Measurements from ENCODE around the gene NANOS3.

The NANOS3 gene

DNA sequence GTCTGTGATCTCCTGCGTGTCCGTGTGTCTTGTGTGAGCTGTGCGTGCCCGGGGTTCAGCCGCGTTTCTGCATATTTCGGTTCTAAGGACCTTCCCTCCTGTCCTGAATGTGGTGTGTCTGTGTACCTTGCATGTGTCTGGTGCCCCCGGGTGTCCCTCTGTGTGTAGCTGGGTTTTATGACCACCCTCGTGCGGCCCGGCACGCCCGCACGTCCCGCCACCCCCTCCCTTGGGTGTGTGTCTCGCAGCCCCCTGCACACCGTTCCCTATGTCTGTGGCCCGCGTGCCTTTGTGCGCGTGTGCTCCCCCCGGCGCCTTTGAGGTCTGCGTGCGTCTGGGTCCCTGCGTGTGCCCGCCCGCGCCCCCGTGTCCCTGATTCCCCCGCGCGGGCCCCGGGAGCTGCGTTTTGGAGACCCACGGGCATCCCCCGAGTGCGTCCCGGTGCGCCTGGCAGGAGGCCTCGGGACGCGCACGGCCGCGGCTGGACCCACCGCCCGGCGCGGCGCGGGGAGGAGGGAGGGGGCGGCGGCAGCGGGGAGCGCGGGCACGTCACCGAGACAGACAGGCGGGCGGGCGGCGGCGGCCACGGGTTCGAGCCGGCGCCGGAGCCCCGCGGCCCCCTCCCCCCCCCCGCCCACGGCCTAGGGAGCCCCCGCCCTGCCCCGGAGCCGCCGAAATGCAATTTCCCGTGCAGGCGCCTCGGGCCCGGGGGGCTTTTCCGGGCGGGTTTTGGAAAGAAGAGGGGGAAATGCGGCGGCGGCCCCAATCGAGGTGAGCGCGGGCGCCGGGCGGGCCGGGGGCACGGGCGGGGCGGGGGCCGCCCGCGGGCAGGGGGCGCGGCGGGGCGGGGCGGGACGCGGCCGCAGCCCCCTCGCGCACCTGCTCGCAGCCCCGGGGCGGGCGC is 12.0 kb upstream of the NANOS3 start:
- DNase-seq, result no peak

DNA sequence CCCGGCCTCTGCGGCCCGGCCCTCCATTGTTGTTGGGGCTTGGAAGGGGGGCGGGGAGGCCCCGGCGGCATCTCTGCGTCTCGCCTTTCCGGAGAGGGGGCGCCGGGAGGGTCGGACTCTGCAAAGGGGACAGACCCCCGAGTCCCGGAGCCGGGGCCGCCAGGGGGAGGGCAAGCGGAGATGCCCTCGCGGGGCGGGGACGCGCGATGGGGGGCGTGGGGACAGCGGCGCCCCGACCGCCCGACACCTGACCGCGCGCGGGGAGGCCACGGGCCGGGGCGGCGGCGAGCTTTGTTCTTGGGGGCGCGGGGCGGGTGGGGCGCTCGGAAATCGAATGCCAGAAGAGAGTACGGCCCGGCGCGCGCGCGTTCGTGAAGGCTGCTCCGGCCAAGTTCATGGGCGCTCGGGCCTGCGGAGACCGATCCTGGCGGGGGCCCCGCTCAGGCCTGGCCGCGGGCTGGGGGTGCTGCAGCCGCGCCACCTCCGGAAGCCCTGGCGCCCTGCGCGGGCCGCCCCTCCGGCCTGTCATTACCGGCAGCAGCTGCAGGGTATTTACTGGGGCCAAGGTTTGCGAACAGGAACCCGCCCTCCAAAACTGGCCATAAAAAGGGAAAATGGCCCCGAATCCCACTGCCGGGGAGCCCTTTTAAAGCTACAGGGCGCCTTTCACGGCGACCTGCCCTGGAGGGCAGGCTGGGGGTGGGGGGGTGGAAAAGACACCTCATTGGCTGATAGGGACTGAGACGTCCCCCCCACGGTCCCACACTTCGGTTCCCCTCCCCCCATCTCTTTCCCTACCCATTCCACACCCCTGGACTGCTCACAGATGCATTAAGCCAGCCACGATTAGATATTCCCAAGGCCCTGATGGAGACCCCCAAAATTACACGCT is 11.1 kb upstream of the NANOS3 start:
- DNase-seq, result no peak

DNA sequence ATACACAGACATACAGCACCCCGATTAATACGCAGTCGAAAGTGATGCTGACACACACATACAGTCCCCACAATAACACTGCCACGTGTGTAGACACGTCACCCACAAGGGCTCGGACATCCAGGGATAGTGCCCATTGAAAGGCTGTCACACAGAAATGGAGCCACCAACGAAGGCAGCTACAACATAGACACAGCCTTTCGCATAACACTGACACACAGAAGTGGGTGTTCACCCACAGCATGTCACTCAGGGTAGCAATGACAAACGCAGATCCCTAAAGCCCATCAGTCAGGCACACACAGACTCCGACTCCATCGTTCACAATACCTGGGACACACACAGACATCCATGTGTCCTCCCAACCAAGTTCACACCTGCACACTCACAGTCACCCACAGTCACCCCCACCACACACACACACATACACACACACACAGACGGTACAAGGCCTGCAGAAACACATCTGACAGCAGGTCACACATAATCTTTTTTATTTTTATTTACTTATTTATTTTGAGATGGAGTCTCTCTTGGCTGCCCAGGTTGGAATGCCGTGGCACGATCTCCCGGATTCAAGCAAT is 10.4 kb upstream of the NANOS3 start:
- DNase-seq, result no peak

DNA sequence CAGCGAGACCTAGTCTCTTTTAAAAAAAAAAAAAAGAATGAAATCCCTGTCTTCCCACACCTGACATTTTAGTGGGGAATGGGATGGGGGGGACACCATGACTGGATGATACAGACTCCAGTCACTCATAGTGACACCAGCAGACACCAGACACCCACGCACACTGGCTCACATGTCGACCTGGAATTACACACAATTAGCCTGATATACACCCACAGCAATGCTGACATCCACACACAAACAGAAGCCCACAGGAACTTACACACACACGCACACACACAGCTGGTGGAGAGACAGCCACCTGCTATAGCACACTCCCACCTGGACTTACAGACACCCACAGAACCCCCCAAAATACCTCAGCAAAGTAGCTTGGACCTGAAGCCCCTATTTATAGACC is 8.3 kb upstream of the NANOS3 start:
- no peak for DNase-seq

DNA sequence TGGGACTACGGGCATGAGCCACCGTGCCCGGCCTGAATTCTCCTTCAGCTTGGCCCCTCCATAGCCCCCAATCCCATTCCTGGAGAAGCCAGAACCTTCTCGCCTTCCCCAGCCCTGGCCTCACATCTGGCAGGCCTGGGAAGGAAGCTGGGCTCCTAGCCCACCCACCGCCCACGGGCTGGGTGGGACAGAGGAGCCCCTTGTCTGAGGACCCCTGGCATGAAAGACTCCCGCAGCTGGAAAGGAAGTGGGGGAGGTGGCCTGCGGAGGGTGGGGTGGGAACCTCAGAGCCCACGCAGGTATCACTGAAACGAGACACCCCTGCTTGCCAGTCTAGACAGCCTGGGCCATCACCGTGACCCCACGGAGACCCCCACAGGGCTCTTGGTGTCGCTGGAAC is 7.7 kb upstream of the NANOS3 start:
- no peak for DNase-seq

DNA sequence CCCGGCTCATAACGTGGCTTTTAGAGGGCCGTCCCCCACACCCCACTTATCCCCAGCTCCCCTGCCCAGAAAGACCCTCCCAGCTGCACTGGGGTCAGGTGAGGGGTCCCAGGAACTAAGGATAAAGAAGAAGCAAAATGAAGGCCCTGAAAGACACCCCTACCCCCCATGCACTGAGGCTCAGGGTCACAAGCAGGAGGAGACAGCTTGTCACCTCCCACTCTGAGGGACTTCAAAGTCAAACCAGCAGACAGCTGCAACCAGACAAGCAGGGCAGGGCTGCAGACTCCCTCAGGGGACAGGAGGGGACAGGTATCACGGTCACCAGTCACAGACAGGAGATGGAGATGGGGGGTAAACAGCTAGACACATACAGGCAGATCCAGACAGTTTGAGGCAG is 6.1 kb upstream of the NANOS3 start:
- no peak for DNase-seq

DNA sequence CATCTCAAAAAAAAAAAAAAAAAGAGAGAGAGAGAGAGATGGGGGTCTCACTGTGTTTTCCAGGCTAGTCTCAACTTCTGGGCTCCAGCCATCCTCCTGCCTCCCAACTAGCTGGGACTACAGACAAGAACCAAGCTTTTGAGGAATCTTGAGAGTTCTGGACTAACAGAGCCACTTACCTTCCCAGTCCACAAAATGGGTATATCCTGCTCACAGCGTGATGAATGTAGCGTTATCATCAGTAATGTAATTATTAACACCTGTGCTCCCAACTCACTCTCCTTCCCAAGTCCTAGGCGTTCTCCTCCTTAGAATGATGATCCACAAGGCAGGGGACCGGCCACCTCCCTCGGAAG is 4.6 kb upstream of the NANOS3 start:
- DNase-seq, result no peak

DNA sequence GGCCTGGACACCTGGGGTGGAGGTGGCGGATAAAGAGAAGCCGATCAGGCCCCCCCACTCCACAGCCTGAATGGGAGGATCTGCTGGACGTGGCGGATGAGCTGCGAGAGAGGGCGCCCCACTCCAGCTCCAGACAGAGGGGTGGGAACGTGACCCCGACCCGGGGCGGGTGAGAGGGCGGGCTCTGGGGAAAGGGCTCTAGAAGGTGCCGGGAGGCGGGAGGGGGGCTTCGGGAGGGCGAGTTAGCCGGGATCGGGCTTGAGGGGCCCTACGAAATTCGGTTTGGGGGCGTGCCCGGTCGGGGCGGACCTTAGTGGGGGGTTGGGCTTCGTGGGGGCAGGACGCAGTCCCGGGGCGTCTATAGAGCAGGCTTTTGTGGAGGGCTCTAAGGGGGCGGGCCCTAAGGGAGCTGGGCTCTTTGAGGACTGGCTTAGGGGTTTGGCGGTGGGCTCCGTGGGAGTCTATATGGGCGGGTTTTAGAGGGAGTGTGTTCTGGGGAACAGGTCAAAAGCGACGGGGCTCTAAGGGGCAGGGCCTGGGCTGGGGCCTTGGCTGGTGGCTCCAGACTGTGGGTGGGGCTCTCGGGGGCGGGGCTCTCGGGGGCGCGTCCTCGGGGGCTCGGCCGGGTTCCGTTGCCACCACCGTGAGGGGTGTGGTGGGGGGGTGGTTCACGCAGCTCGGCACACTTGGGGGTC is 4.1 kb upstream of the NANOS3 start:
- DNase-seq, result no peak

DNA sequence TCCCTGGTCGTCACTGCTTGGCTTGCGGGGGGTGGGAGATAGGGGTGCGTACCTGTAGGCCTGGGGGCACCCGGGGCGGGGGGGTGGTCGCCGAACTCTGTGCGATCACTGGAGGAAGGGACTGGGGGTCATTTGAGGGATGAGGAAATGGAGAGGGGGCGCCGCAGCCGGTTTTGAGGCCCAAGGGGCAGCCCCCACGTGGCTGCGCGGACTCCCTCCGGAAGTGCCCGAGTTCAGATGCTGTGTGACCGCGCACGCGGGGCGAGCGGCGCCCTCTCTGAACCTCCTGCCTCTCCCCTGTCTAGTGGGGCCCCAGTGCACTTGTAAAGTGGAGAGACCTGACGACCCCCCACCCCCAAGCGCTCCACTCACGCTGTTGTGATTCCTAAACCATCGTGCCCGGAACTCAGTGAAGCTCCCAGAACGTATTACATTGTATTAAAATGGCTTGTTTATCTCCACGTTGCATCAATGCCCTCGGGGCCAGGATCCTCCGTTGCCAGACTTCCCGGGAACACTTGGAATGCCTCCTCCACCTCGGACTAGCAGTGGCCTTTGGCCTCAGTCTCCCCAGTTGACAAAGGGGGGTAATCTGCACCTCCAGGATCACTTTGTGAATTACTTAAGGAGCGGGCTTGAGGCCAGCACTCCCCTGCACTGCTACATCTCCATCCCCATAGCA is 3.0 kb upstream of the NANOS3 start:
- no peak for DNase-seq

DNA sequence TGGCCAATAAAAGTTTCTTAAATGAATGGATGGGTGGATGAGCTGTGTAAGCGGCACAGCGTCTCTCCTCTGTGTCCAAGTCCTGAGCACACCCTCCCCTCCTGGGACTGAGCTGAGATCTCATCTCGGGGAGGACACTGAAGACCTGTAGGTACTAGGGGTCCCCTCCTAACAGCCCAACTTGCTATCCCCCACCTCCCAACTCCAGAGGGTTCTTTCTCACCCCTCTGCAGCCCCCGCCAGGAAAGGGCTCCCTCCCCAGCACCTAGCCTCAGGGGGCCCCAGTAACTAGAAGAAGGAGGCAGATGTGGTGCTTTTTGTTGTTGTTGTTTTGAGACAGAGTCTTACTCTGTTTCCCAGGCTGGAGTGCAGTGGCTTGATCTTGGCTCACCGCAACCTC is 1.1 kb upstream of the NANOS3 start:
- no peak for DNase-seq

DNA sequence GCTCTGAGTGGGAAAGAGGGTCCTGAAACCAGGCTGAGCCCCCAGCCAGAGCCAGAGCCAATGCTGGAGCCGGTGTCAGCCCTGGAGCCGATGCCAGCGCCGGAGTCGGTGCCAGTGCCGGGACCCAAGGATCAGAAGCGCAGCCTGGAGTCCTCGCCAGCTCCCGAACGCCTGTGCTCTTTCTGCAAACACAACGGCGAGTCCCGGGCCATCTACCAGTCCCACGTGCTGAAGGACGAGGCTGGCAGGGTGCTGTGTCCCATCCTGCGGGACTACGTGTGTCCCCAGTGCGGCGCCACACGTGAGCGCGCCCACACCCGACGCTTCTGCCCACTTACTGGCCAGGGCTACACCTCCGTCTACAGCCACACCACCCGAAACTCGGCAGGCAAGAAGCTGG is 369 bp downstream of the NANOS3 start:
- DNase-seq, result no peak

DNA sequence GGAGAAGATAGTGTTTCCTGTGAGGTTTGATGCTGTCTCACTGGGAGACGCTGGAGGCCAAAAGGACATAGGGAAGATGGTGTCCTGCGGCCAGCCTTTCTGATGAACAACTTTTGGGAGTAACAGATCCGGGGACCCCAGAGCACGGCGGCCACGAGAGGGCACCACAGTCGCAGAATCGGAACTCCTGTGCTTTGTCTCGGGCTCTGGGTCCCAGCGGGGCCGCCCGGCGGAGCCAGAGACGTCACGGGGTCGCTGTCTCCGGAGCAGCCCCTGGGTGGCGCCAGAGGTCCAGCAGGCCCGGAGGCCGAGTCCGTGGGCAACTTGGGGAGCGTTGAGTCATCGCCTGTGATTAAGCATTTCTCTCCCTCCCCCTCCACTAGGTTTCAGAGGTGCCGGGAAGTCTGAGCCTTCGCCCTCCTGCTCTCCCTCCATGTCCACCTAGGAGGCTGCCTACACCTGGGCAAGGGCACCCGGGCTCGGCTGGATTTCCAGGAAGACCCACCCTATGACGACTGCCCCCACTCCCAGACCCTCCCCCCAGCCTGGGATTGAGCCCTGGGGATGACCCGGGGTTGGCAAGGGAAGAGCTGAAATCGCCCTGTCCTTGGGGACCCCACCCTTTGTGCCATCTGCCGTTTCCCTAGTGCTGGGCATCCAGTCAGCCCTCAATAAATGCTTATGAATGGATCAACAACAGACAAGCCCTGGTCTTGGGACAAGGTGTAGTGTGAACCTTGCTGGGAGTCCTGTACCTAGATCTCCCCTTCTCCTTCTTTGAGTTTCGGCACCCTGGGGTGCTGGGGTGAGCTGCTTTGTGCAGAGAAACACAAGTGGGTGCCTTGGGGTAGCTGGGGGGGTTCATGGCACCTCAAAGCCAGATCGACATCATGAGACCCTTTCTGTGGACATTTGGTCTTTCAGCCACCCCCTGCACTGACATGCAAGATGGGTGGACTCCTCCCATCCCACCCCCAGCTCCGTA is 3.4 kb downstream of the NANOS3 start:
- peak; percentile 99 for DNase-seq

DNA sequence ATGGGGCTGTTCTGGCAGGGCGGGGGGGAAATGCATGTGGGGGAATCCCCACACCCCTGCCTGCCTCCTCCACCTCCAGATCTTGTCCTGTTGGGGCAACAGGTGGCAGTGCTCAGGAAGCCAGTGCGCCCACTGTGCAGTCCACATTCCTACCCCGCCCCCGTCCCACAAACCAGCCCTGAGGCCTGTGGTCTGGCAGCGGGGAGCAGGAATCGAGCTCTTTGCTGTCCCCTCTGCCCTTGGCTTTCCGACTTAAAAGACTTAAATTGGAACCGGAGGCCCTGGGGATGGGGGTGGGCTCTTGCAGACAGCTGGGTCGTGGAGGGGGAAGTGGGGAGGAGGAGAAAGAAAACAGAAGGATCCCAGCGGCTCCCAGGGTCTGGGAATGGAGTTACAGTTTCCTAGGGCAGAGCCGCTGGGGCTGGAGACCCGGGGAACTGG is 4.3 kb downstream of the NANOS3 start:
- peak; percentile 32 for DNase-seq

DNA sequence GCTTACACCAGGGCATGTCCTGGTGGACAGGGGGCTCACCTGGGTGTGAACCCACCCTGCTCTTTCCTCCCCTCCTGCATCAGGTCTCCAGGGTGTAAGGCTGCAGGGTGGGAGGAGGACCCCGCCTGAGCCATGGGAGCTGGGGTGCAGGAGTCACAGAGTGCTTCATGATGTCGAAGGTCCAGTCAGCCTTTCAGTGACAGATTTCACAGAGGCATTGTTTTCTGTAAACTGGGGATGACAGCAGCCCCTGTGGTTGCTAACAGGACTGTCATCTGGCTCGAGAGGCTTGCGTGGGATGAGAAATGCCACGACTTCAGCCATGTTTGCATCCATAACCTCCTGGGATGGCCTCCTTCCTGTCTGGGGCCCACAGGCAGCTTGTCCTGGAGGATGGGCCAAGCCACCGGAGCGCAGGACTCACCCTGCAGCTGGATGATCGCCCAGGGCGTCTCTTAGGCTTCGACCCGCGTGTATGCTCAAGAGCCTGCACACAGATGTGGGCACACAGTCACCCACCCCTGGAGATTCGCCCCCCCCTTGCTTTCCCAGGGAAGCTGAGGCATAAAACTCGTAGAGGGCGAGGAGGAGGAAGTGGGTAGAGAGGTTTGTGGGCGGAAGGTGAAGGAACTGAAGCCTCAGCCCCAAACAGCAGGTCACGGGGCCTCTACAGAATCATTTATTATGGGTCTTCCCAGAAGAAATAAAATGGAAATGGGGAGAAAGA is 4.9 kb downstream of the NANOS3 start:
- peak; percentile 40 for DNase-seq

DNA sequence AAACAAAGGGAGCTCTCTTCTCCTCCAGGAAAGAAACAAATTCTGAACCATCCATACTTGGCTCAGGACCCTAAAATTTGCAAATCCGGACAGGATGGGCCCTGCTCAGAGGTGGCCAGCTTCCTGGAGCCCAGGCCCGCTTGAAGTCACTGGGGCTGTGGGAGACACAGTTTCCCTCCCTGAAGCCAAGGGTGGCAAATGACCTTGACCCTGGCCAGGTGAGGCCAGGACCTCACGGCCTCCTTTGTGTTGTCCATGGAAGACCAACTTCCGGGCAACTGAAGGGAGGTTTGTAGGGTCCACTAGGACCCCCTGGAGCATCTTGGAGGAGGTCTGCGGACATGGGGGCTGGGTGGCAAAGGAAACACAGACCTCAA is 5.5 kb downstream of the NANOS3 start:
- DNase-seq, result no peak

DNA sequence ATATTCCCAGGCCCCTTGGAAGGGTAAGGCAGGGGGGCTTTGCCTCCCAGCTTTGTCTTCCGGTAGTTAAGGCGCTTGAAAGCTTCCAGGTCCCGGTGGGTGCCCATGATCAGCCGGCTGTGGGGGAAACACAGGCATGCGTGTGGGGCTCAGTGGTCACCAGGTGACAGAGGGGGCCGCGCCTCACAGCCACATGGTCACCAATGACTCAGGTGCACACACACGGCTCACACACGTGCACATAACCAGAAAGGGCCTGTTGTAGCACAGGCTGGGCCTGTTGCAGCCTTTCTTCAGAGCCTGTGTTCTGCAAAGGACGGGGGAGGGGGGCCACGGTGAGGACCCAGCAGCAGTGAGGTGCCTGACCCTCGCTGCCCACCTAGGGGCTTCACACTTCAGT is 5.9 kb downstream of the NANOS3 start:
- no peak for DNase-seq

DNA sequence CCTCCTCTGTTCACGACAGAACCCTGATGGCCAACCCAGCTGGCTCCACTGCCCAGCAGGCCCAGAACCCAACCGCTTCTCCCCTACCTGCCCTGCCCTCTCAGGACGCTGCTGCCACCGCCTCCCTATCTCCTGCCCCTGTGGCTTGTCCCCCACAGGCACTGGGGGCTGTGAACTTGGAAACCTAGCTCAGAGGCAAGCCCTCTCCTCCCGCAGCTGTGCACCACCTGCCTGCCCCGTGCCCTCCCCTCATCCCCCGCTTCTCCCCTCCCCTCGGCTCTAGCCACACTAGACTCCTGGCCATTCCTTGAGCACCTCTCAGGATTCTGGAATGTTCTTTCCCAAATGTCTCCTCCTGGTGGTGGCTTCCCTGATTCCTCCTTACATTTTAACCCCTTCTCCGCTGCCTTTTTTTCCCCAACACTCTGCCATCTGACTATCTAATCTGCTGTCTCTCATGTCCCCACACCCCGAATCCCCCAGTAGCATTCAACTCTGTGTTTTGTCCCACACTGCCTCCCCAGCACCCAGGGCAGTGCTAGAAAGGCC is 6.7 kb downstream of the NANOS3 start:
- DNase-seq, result no peak

DNA sequence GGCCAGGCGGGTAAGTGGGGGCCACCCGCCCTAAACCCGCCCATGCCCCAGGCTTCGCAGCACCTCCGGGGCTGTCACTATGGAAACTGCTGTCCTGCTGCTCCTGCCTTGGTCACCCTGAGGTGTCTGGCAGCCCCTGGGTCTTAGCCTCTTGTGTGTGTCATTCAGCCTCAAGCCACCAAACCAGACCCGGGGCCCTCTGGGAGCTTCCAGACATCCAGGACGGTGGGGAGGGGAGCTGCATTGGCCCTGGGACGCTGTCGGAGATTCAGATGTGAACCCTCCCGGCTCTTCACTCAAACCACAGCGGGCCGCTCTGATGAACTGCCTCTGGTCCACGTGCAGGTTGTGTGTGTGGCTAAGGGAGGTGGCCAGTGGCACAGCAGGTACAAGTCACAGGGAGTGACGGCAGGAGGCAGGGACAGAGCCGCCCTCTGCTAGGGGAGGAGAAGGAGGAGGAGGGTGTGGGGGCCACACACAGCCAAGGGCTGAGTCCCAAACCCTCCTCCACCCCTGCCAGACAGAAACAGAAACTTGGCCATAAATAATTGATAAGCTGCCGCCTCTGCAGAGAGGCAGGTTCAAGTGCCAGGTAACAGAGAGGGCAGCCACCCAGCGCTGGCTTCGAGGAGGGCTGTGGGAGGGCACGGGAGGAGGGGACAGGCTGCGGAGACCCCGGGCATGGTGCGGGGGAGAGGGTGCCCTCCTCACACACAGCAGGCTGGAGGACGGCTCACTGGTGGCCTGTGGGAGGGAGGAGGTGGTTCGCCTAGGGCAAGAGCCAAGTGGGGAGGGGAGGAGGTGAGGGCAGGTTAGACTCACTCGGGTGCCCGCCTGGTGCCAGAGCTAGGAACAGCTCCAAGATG is 8.0 kb downstream of the NANOS3 start:
- no peak for DNase-seq

DNA sequence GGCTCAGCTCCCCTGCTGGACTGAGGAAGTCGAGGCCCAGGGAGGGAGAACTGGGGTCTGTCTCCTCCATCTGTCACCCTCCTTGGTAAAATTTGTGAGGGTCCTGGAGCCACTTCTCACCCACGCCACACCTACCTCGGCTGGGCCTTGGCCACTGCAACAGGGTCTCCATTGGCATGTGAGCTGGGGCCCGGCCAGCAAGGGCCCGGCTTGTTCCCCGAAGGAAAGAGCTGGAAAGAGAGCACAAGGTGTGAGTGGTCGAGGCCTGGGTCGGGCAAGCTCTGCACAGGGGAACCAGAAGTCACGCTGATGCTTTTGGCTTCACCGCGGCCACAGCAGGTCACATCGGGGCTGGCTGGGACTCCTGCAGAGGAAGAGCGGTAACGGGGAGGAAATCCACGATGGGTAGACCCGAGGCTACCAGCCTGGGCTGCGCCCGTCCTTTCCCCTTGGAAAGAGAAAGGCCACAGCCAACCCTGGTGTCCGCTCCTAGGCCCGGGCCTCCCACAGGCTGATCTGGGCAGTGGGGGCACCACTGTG is 9.0 kb downstream of the NANOS3 start:
- DNase-seq, result no peak

All from activated naive CD4-positive, alpha-beta T cell treated with Interleukin-2 at 50 U/mL for 16 hours (primary cell).